SK-N-MC (cell line): ENCODE measurements around the gene SLC9A9.

Source experiments
- EZH2 ChIP-seq: fragments of 200-600 bp; sonication (generic); IDR thresholded peaks from one replicate; pipeline ENCODE4 v1.6.1; 2017; ENCODE audit warnings: antibody characterized with exemption
- POLR2AphosphoS5 ChIP-seq: IDR thresholded peaks from 2 replicates; pipeline ENCODE4 v1.6.1; 2012; ENCODE audit warnings: mild to moderate bottlenecking, low read depth, low read length, borderline replicate concordance

DNA sequence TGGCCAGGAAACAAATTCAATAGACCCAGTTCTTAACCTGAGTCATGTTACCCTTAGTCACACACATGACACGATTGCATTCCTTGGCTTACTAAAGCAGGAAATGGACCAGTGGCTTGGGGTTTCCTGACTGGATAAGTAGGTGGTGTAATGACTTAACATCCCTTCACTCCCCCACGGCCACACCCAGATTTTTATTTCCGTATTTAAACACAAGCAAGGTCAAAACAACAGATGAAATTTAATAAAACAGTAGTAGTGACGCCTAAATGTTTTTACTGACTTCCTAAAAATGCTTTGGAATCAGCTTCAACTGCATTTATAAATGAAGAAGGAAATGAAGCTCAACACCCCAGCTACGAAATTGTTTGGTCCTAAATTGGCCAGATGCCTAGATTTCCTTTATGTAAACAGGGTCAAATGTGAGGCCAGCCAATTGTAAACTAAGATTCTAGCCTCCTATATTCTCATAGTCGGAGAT is 404.4 kb downstream of the SLC9A9 start:
- TF ChIP-seq POLR2AphosphoS5 (no peak), EZH2 (no peak)
